KMS-11 (cell line): ENCODE measurements around the gene ILF3.

Experiments
- H2AFZ ChIP-seq: fragments of 200-600 bp; sonication (generic); 2 replicates; pipeline ENCODE4 v1.6.1; 2016; ENCODE audit warnings: antibody characterized with exemption, mixed run types, low read depth
- H3K27ac ChIP-seq: fragments of 200-600 bp; sonication (generic); 2 replicates; pipeline ENCODE4 v1.6.1; 2016; ENCODE audit warnings: mild to moderate bottlenecking, mixed run types
- H3K27me3 ChIP-seq: fragments of 200-600 bp; sonication (generic); 2 replicates; pipeline ENCODE4 v1.6.1; 2017; ENCODE audit warnings: mild to moderate bottlenecking, low read depth, mixed run types, moderate library complexity; ENCODE audit not compliant: insufficient read depth
- H3K36me3 ChIP-seq: fragments of 200-600 bp; sonication (generic); 2 replicates; pipeline ENCODE4 v1.6.1; 2017; ENCODE audit warnings: mild to moderate bottlenecking, mixed run types; ENCODE audit not compliant: insufficient read depth
- H3K4me1 ChIP-seq: fragments of 200-600 bp; sonication (generic); 2 replicates; pipeline ENCODE4 v1.6.1; 2016; ENCODE audit warnings: mild to moderate bottlenecking, low read depth, mixed run types; ENCODE audit not compliant: poor library complexity, severe bottlenecking
- H3K4me2 ChIP-seq: fragments of 200-600 bp; sonication (generic); 2 replicates; pipeline ENCODE4 v1.7.0; 2016; ENCODE audit warnings: mild to moderate bottlenecking, mixed run types
- H3K4me3 ChIP-seq: fragments of 200-600 bp; sonication (generic); IDR thresholded peaks from 2 replicates; pipeline ENCODE4 v1.6.1; 2017; ENCODE audit warnings: low read depth, low read length, mixed read lengths; ENCODE audit not compliant: insufficient read depth
- H3K79me2 ChIP-seq: fragments of 200-600 bp; sonication (generic); 2 replicates; pipeline ENCODE4 v1.6.1; 2016; ENCODE audit warnings: low read depth, mixed run types; ENCODE audit not compliant: insufficient read depth
- H3K9ac ChIP-seq: fragments of 200-600 bp; sonication (generic); 2 replicates; pipeline ENCODE4 v1.6.1; 2016; ENCODE audit warnings: mild to moderate bottlenecking, mixed run types
- H4K20me1 ChIP-seq: fragments of 200-600 bp; sonication (generic); 2 replicates; pipeline ENCODE4 v1.6.1; 2016; ENCODE audit warnings: mild to moderate bottlenecking, mixed run types; ENCODE audit not compliant: insufficient read depth
- TF ChIP-seq, protein P1 (sequence below): fragments of 200-600 bp; sonication (generic); conservative IDR thresholded peaks from 2 replicates; pipeline ENCODE4 v1.6.1; 2017; ENCODE audit warnings: low read depth, mild to moderate bottlenecking, antibody characterized with exemption, low read length, moderate library complexity, mixed read lengths

Gene ILF3

DNA sequence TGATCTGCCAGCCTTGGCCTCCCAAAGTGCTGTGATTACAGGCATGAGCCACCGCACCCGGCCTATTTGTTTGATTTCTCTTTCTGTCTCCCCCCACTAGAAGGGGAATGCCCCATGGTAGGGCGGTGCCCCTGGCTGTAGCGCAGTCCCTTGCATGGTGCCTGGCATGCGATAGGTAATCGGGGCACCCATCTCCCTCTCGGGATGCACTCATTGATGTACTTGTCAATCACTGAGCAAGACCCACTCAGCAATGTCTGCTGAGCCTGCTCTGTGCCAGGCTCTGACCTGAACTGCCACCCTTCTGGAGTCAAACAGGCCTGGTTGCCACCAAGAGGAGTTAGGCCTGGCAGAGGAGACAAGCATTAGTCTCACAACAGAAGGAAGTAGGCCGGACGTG is 83.6 kb downstream of the ILF3 start:
- no peaks in the 10 kb centered on the region for H3K4me1 ChIP-seq

DNA sequence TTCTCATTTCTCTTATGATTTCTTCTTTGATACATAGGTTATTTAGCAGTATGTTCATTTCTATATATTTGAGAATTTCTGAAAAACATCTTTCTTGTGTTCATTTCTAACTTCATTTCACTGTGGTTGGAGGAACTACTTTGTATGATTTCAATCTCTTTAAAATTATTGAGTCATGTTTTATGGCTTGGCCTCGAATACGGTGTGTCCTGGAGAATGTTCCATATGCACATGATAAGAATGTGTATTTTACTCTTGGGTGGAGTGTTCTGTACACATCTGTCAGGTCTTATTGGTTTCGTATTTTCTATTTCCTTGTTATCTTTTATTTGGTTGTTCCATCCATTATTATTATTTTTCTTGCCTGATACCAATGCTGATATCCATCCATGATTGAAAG is 86.7 kb downstream of the ILF3 start:
- TF ChIP-seq, protein P1, sequence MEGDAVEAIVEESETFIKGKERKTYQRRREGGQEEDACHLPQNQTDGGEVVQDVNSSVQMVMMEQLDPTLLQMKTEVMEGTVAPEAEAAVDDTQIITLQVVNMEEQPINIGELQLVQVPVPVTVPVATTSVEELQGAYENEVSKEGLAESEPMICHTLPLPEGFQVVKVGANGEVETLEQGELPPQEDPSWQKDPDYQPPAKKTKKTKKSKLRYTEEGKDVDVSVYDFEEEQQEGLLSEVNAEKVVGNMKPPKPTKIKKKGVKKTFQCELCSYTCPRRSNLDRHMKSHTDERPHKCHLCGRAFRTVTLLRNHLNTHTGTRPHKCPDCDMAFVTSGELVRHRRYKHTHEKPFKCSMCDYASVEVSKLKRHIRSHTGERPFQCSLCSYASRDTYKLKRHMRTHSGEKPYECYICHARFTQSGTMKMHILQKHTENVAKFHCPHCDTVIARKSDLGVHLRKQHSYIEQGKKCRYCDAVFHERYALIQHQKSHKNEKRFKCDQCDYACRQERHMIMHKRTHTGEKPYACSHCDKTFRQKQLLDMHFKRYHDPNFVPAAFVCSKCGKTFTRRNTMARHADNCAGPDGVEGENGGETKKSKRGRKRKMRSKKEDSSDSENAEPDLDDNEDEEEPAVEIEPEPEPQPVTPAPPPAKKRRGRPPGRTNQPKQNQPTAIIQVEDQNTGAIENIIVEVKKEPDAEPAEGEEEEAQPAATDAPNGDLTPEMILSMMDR: no peak
- H3K36me3 ChIP-seq: no peaks in the 10 kb centered on the region
- H3K27ac ChIP-seq: no peak overlapping the region
- no peak overlapping the region for H2AFZ ChIP-seq
- peaks cover 72% of the 10 kb centered on the region; the same call in 1 of the 2 replicates for H3K79me2 ChIP-seq
- peaks cover 6% of the 10 kb centered on the region; the same call in 1 of the 2 replicates for H4K20me1 ChIP-seq
- H3K4me1 ChIP-seq: no peaks in the 10 kb centered on the region
- no peak overlapping the region for H3K9ac ChIP-seq
- H3K4me3 ChIP-seq: no peak overlapping the region
- no peaks in the 10 kb centered on the region for H3K27me3 ChIP-seq
- H3K4me2 ChIP-seq: no peak overlapping the region

More for the DNA sequence above, 83.6 kb downstream of the ILF3 start:
- H3K4me2 ChIP-seq: no peak overlapping the region
- no peak overlapping the region for H3K9ac ChIP-seq
- no peak overlapping the region for H2AFZ ChIP-seq
- TF ChIP-seq, protein P1: no peak
- H3K27me3 ChIP-seq: no peaks in the 10 kb centered on the region
- H4K20me1 ChIP-seq: peaks cover 6% of the 10 kb centered on the region; the same call in 1 of the 2 replicates
- no peak overlapping the region for H3K4me3 ChIP-seq
- no peak overlapping the region for H3K27ac ChIP-seq
- H3K36me3 ChIP-seq: no peaks in the 10 kb centered on the region
- peaks cover 64% of the 10 kb centered on the region; the same call in 1 of the 2 replicates for H3K79me2 ChIP-seq
